Smooth muscle cell (in vitro differentiated cells): Measurements from ENCODE around the gene CHCHD6. TPM values are rescaled to one million over a fixed set of nuclear protein-coding genes. Genes with fewer than 3 reads are reported as not detected.

Experiments
- DNase-seq: peaks from one replicate; lab custom pipeline; 2025; ENCODE audit not compliant: unreplicated experiment; lab: John Stamatoyannopoulos, UW
- H2AFZ ChIP-seq: fragments of 200-600 bp; sonication (generic); 2 replicates; pipeline ENCODE4 v1.6.0; 2016; ENCODE audit warnings: antibody characterized with exemption, low read depth, mild to moderate bottlenecking
- H3F3A ChIP-seq: fragments of 200-600 bp; sonication (generic); 2 replicates; pipeline ENCODE4 v1.6.0; 2017; ENCODE audit warnings: antibody characterized with exemption, low read depth
- H3K27ac ChIP-seq: fragments of 200-600 bp; sonication (generic); 2 replicates; pipeline ENCODE4 v1.5.1; 2016; ENCODE audit warnings: low read depth, mild to moderate bottlenecking
- H3K27me3 ChIP-seq: fragments of 200-600 bp; sonication (generic); 2 replicates; pipeline ENCODE4 v1.6.1; 2016; ENCODE audit warnings: low read depth, mild to moderate bottlenecking
- H3K36me3 ChIP-seq: fragments of 200-600 bp; sonication (generic); 2 replicates; pipeline ENCODE4 v1.5.1; 2016; ENCODE audit warnings: low read depth
- H3K4me1 ChIP-seq: fragments of 200-600 bp; sonication (generic); 2 replicates; pipeline ENCODE4 v1.5.1; 2016; ENCODE audit warnings: low read depth
- H3K4me2 ChIP-seq: fragments of 200-600 bp; sonication (generic); 2 replicates; pipeline ENCODE4 v1.6.0; 2016; ENCODE audit warnings: mild to moderate bottlenecking
- H3K4me3 ChIP-seq: fragments of 200-600 bp; sonication (generic); 2 replicates; pipeline ENCODE4 v1.5.1; 2016; ENCODE audit warnings: mild to moderate bottlenecking
- H3K79me2 ChIP-seq: fragments of 200-600 bp; sonication (generic); 2 replicates; pipeline ENCODE4 v1.6.0; 2016; ENCODE audit warnings: low read depth, mild to moderate bottlenecking
- H3K9ac ChIP-seq: fragments of 200-600 bp; sonication (generic); 2 replicates; pipeline ENCODE4 v1.6.0; 2016; ENCODE audit warnings: low read depth
- H3K9me3 ChIP-seq: fragments of 200-600 bp; sonication (generic); replicated peaks from 2 replicates; pipeline ENCODE4 v1.5.1; 2016; ENCODE audit warnings: low read depth
- H4K20me1 ChIP-seq: fragments of 200-600 bp; sonication (generic); 2 replicates; pipeline ENCODE4 v1.6.0; 2016; ENCODE audit warnings: low read depth
- WGBS: methylation state at CpG from one replicate; pipeline ENCODE4 v1.1.7; 2016; ENCODE audit warnings: low lambda C conversion rate; 5-methylcytosine and 5-hydroxymethylcytosine counted together
- polyA plus RNA-seq: library from polyadenylated mRNA; unstranded; fragments of >200 nt; fragmentation: Nextera tagmentation; extraction: Ambion mirVana; gene quantifications from 2 replicates; pipeline ENCODE4 v1.2.1, GENCODE V29; 2016
- total RNA-seq: library from RNA; depleted of rRNA; stranded (reverse); fragments of >200 nt; gene quantifications from 2 replicates; pipeline ENCODE4 v1.2.3, GENCODE V29; 2014
- TF ChIP-seq, protein P1 (sequence below): fragments of 200-600 bp; sonication (generic); IDR thresholded peaks from 2 replicates; pipeline ENCODE4 v1.5.1; 2017; ENCODE audit warnings: borderline replicate concordance, mild to moderate bottlenecking, antibody characterized with exemption; ENCODE audit not compliant: insufficient read depth, poor library complexity, severe bottlenecking

Gene CHCHD6
- total and polyA plus RNA-seq, 2 experiments from 2014 or later, result 6.7 to 27.2 TPM

DNA sequence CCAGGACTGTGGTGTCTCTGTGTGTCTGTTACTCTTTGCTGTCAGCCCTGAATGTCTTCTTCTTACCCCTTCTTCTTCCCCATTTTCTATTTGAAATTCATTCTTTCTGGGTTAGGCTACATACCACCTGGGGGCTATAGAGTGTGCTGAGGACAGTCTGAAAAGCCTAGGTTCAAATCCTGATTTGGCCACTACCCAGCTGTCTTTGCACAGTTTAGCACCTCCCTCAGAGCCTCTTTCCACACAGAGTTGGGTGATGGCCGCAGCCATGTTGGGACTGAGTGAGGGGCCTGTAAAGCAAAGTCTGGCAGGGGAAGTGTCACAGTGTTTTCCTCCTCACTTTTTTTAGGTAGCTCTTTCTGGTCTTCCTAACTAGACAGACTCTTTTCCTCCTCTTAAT is 113.7 kb downstream of the CHCHD6 start:
- no peaks in the 10 kb centered on the region for H3K79me2 ChIP-seq
- no peaks in the 10 kb centered on the region for H4K20me1 ChIP-seq
- H3K27me3 ChIP-seq, result no peaks in the 10 kb centered on the region
- H3K36me3 ChIP-seq, result no peaks in the 10 kb centered on the region
- H2AFZ ChIP-seq, result no peak overlapping the region
- WGBS, result 100% methylated on average over 1 of the region's 1 CpG
- no peak for DNase-seq
- H3K9ac ChIP-seq, result no peak overlapping the region
- no peaks in the 10 kb centered on the region for H3K9me3 ChIP-seq
- H3F3A ChIP-seq, result no peaks in the 10 kb centered on the region
- TF ChIP-seq, protein P1, sequence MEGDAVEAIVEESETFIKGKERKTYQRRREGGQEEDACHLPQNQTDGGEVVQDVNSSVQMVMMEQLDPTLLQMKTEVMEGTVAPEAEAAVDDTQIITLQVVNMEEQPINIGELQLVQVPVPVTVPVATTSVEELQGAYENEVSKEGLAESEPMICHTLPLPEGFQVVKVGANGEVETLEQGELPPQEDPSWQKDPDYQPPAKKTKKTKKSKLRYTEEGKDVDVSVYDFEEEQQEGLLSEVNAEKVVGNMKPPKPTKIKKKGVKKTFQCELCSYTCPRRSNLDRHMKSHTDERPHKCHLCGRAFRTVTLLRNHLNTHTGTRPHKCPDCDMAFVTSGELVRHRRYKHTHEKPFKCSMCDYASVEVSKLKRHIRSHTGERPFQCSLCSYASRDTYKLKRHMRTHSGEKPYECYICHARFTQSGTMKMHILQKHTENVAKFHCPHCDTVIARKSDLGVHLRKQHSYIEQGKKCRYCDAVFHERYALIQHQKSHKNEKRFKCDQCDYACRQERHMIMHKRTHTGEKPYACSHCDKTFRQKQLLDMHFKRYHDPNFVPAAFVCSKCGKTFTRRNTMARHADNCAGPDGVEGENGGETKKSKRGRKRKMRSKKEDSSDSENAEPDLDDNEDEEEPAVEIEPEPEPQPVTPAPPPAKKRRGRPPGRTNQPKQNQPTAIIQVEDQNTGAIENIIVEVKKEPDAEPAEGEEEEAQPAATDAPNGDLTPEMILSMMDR, result no peak
- no peak overlapping the region for H3K27ac ChIP-seq
- no peak overlapping the region for H3K4me3 ChIP-seq
- H3K4me2 ChIP-seq, result no peak overlapping the region
- no peaks in the 10 kb centered on the region for H3K4me1 ChIP-seq

DNA sequence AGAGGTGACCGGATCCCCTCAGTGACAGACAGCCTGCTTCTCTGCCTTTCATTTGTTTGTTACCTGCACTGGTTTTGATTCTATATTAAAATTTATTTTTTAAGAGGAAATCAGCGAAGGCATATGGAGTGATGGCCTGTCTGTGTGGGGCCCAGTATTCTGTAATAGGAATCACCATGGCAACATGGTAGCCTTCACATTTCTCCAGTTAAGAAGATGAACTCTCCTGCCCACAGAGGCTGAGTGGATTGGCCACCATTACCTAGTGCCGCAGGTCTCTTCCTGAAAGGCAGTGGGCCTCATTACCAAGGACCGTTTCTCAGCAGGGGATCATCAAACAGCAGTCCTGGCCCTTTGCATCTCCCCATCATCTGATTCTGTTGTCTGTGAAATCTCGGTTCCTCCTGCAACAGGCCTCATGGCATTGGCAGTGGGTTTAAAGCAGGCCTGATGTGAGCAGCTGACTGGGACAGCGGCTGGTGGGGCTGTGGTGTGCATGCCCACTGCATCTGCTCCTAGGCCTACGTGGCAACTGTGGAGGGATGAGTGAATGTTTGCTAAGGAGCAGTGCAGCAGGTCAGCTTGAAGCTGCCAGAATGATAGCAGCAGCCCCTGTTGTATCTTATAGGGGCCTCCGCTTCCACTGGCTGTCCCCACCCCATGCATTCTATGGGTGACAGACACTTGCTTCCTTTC is 114.5 kb downstream of the CHCHD6 start:
- TF ChIP-seq, protein P1, result no peak
- WGBS, result 92% methylated on average over 8 of the region's 8 CpGs
- H3F3A ChIP-seq, result no peaks in the 10 kb centered on the region
- H3K4me2 ChIP-seq, result no peak overlapping the region
- DNase-seq, result no peak
- no peaks in the 10 kb centered on the region for H3K4me1 ChIP-seq
- H2AFZ ChIP-seq, result no peak overlapping the region
- no peaks in the 10 kb centered on the region for H3K27me3 ChIP-seq
- no peaks in the 10 kb centered on the region for H4K20me1 ChIP-seq
- no peak overlapping the region for H3K4me3 ChIP-seq
- H3K9me3 ChIP-seq, result no peaks in the 10 kb centered on the region
- H3K36me3 ChIP-seq, result no peaks in the 10 kb centered on the region
- no peaks in the 10 kb centered on the region for H3K79me2 ChIP-seq
- H3K9ac ChIP-seq, result no peak overlapping the region
- H3K27ac ChIP-seq, result no peak overlapping the region

DNA sequence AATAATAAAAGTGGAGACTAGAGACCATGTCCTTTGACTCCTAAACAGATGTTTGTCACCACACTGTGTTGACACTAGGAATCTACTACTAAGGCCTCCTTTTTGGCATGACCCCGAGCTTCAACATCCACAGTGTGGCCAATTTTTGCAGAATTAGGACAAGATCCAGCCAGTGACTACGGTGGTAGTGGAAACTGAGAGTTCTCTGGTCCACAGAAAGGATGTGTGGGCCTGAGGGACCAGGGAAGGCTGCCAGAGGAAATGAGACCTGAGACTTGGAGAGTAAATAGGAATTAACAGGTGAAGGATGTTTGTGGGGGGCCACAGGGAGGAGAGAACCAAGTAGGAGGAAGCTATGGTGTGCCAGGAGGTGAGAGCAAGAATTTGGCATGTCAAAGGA is 122.7 kb downstream of the CHCHD6 start:
- WGBS, result 94% methylated on average over 2 of the region's 2 CpGs
- no peak for DNase-seq
- H3F3A ChIP-seq, result no peaks in the 10 kb centered on the region
- H3K4me1 ChIP-seq, result no peaks in the 10 kb centered on the region
- no peak overlapping the region for H2AFZ ChIP-seq
- no peaks in the 10 kb centered on the region for H3K79me2 ChIP-seq
- H3K9ac ChIP-seq, result no peak overlapping the region
- H4K20me1 ChIP-seq, result no peaks in the 10 kb centered on the region
- H3K27ac ChIP-seq, result no peak overlapping the region
- H3K36me3 ChIP-seq, result no peaks in the 10 kb centered on the region
- no peaks in the 10 kb centered on the region for H3K27me3 ChIP-seq
- TF ChIP-seq, protein P1, result no peak
- no peak overlapping the region for H3K4me2 ChIP-seq
- no peaks in the 10 kb centered on the region for H3K9me3 ChIP-seq
- H3K4me3 ChIP-seq, result no peak overlapping the region

DNA sequence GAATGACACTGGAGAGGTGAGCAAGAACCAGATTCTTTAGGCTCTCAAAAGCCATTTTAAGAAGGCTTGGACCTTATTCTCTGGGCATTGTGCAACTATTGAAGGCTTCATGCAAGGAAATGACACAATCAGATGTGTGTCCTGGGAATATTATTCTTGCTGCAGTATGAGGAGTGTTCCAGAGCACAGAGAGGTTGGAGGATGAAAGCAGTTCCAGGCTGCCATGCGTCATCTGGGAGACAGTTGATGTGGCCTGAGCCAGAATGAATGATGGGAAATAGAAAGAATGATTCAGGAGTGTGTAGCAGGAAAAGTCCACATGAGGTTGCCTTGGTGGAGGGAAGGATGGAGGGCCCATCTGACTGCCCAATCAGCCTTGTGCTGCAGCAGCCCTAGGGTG is 123.1 kb downstream of the CHCHD6 start:
- no peaks in the 10 kb centered on the region for H3K79me2 ChIP-seq
- no peak overlapping the region for H3K4me2 ChIP-seq
- H3K9me3 ChIP-seq, result no peaks in the 10 kb centered on the region
- TF ChIP-seq, protein P1, result no peak
- no peak overlapping the region for H2AFZ ChIP-seq
- no peaks in the 10 kb centered on the region for H3K36me3 ChIP-seq
- H3K4me3 ChIP-seq, result no peak overlapping the region
- no peaks in the 10 kb centered on the region for H4K20me1 ChIP-seq
- H3K27ac ChIP-seq, result no peak overlapping the region
- H3K4me1 ChIP-seq, result no peaks in the 10 kb centered on the region
- DNase-seq, result no peak
- H3K9ac ChIP-seq, result no peak overlapping the region
- no peaks in the 10 kb centered on the region for H3F3A ChIP-seq
- no peaks in the 10 kb centered on the region for H3K27me3 ChIP-seq
- 100% methylated on average over 1 of the region's 1 CpG for WGBS
